Duodenal mucosa (tissue), 2 donors: Measurements from ENCODE around the gene MIS18BP1.
A peak's percentile ranks its signal among the peaks of the same experiment; 100 is the strongest.

Experiments
- H3K27ac ChIP-seq: one replicate; pipeline ENCODE4 v1.7.0; 2013; ENCODE audit warnings: low read depth, low read length
- H3K27me3 ChIP-seq, 2 donors: one replicate each; pipeline ENCODE4 v1.7.0; 2013; ENCODE audit warnings: low read length in 2 of 2, control low read depth in 1 of 2; ENCODE audit not compliant: insufficient read depth in 2 of 2, control insufficient read depth in 1 of 2
- H3K36me3 ChIP-seq, 2 donors: one replicate each; pipeline ENCODE4 v1.7.0; 2013; ENCODE audit warnings: low read length in 2 of 2, control low read depth in 1 of 2; ENCODE audit not compliant: insufficient read depth in 2 of 2, control insufficient read depth in 1 of 2
- H3K4me1 ChIP-seq, 2 donors: one replicate each; pipeline ENCODE4 v1.7.0; 2013; ENCODE audit warnings: low read length in 2 of 2, control low read depth in 1 of 2; ENCODE audit not compliant: insufficient read depth in 2 of 2, control insufficient read depth in 1 of 2
- H3K4me3 ChIP-seq, 2 donors: one replicate each; pipeline ENCODE4 v1.7.0; 2013; ENCODE audit warnings: low read length in 2 of 2, low read depth in 1 of 2
- H3K9ac ChIP-seq, 2 donors: one replicate each; pipeline ENCODE4 v1.7.0; 2013; ENCODE audit warnings: low read length in 2 of 2, low read depth in 1 of 2
- H3K9me3 ChIP-seq, 2 donors: one replicate each; pipeline ENCODE4 v1.7.0; 2013; ENCODE audit warnings: low read length in 2 of 2, control low read depth in 1 of 2; ENCODE audit not compliant: control insufficient read depth in 1 of 2

MIS18BP1 gene

DNA sequence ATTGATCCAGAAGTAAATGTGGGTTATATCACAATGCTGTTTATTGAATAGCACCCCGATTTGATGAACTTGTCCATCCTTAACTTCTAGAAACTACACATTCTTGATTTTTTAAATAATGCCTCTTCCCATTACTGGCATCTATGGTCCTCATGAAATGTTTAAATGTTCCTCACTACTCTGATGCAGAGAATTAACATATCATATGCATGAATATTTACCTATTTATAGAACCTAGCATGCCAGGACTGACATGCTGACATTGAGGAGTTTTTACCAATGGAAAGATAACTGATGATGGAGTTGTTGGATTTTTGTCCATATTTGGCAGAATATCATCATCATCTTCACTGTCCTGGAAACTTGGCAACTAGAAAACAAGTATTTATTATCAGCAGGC is 42.8 kb downstream of the MIS18BP1 start:
- Histone ChIP-seq H3K27me3 (no peaks in the 10 kb centered on the region), H3K4me1 (no peaks in the 10 kb centered on the region), H3K36me3 (peaks cover 0 to 59% of the 10 kb centered on the region in 2 donors), H3K4me3 (no peak overlapping the region), H3K9ac (no peak overlapping the region), H3K9me3 (no peaks in the 10 kb centered on the region), H3K27ac (peak overlapping the region; percentile 20)

DNA sequence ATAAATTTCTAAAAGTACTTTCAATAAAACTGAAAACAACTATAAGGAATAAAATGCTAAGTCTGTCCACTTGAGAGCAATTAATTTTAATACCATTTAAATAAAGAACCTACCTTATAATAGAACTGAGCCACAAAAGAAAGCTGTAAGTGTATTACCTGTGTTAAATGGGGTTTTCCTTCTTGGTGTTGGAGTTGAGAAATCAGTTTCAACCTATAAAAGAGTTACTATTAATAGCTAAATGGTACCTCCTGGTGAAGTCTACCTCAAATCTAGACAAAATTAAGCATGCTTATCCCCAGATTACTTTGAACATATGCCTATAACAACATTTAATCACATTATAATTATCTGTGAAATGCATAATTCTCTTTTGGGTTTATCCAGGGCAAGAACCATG is 48.8 kb downstream of the MIS18BP1 start:
- Histone ChIP-seq H3K27me3 (no peaks in the 10 kb centered on the region), H3K4me1 (no peaks in the 10 kb centered on the region), H3K27ac (no peak overlapping the region), H3K9ac (no peak overlapping the region), H3K9me3 (no peaks in the 10 kb centered on the region), H3K36me3 (peaks cover 3 to 26% of the 10 kb centered on the region in 2 donors), H3K4me3 (no peak overlapping the region)

- Histone ChIP-seq H3K4me1 (no peaks in the 10 kb centered on the region), H3K27ac (no peak overlapping the region), H3K27me3 (no peaks in the 10 kb centered on the region), H3K36me3 (peaks cover 3 to 17% of the 10 kb centered on the region in 2 donors), H3K9me3 (no peaks in the 10 kb centered on the region), H3K9ac (no peak overlapping the region), H3K4me3 (no peak overlapping the region)
Observed at GRCh38 chr14:45201905-45202304, 51.1 kb downstream of the MIS18BP1 start.

GRCh38 chr14:45199230-45199629 is 53.8 kb downstream of the MIS18BP1 start:
- Histone ChIP-seq H3K27me3 (no peaks in the 10 kb centered on the region), H3K4me1 (no peaks in the 10 kb centered on the region), H3K9ac (no peak overlapping the region), H3K9me3 (no peaks in the 10 kb centered on the region), H3K4me3 (no peak overlapping the region), H3K27ac (no peak overlapping the region), H3K36me3 (peaks cover 3 to 5% of the 10 kb centered on the region in 2 donors)

DNA sequence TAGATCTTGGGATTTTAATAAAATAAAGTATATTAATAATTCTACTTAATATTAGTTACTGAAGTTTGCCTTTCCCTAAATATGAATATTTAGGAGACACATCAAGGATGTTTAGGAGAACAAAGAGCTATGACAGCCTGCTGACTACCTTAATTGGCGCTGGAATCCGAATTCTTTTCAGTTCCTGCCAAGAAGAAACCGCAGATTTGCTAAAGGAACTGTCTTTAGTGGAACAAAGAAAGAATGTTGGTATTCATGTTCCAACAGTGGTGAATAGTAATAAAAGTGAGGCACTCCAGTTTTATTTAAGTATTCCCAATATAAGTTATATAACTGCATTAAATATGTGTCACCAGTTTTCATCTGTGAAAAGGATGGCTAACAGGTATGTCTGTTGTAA is 54.5 kb downstream of the MIS18BP1 start:
- Histone ChIP-seq H3K36me3 (peaks cover 3 to 5% of the 10 kb centered on the region in 2 donors), H3K27me3 (no peaks in the 10 kb centered on the region), H3K4me3 (no peak overlapping the region), H3K4me1 (no peaks in the 10 kb centered on the region), H3K27ac (no peak overlapping the region), H3K9me3 (no peaks in the 10 kb centered on the region), H3K9ac (no peak overlapping the region)

DNA sequence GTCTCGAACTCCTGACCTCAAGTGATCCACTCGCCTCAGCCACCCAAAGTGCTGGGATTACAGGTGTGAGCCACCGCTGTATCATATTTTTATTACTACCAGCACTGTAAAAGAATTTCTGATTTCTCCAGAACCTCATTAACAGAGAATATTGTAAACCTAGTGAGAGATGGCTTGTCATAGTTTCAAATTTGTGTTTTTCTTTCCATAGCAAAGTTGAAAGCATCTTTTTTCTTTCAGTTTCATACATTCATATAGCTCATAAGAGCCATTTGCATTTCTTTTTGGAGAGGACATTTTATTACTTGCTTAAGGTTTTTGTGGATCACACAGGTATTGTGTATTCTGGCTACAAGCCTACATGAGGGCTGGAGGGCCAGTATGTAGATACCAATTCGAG is 58.0 kb downstream of the MIS18BP1 start:
- H3K27me3 ChIP-seq = no peaks in the 10 kb centered on the region
- H3K4me3 ChIP-seq = no peak overlapping the region
- H3K36me3 ChIP-seq = no peaks in the 10 kb centered on the region
- H3K9ac ChIP-seq = no peak overlapping the region
- H3K9me3 ChIP-seq = no peaks in the 10 kb centered on the region
- H3K4me1 ChIP-seq = no peaks in the 10 kb centered on the region
- H3K27ac ChIP-seq = no peak overlapping the region

GRCh38 chr14:45185100-45185814 is 67.7 kb downstream of the MIS18BP1 start:
- no peak overlapping the region for H3K9ac ChIP-seq
- H3K4me3 ChIP-seq = no peak overlapping the region
- no peaks in the 10 kb centered on the region for H3K27me3 ChIP-seq
- H3K4me1 ChIP-seq = no peaks in the 10 kb centered on the region
- no peaks in the 10 kb centered on the region for H3K9me3 ChIP-seq
- H3K36me3 ChIP-seq = no peaks in the 10 kb centered on the region
- H3K27ac ChIP-seq = no peak overlapping the region

GRCh38 chr14:45181806-45182205 is 71.2 kb downstream of the MIS18BP1 start:
- Histone ChIP-seq H3K27ac (no peak overlapping the region), H3K9me3 (no peaks in the 10 kb centered on the region), H3K9ac (no peak overlapping the region), H3K4me3 (no peak overlapping the region), H3K36me3 (no peaks in the 10 kb centered on the region), H3K4me1 (no peaks in the 10 kb centered on the region), H3K27me3 (no peaks in the 10 kb centered on the region)

DNA sequence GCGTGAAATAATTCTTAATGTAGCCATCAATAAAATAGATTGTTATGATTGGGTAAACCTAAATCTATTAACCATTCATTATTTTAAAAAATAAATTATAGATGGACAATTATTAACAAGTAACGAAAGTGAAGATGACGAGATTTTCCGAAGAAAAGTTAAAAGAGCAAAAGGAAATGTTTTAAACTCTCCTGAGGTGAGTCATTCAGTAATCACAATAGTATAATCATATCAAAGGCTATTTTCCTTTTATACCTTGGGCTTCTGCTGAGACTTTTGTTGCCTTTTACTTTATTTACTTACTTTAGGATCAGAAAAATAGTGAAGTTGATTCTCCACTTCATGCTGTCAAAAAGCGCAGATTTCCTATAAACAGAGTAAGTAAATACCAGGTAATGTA is 71.7 kb downstream of the MIS18BP1 start:
- Histone ChIP-seq H3K4me1 (no peaks in the 10 kb centered on the region), H3K36me3 (no peaks in the 10 kb centered on the region), H3K4me3 (no peak overlapping the region), H3K27ac (no peak overlapping the region), H3K27me3 (no peaks in the 10 kb centered on the region), H3K9me3 (no peaks in the 10 kb centered on the region), H3K9ac (no peak overlapping the region)

GRCh38 chr14:45177076-45177475 is 75.9 kb downstream of the MIS18BP1 start:
- Histone ChIP-seq H3K4me1 (no peaks in the 10 kb centered on the region), H3K9me3 (no peaks in the 10 kb centered on the region), H3K27me3 (no peaks in the 10 kb centered on the region), H3K4me3 (no peak overlapping the region), H3K27ac (no peak overlapping the region), H3K9ac (no peak overlapping the region), H3K36me3 (peaks cover 0 to 5% of the 10 kb centered on the region in 2 donors)
